Measurements from ENCODE around the gene LANCL3. TPM values are rescaled to one million over a fixed set of nuclear protein-coding genes. Genes with fewer than 3 reads are reported as not detected.

LANCL3 gene
- total and polyA plus RNA-seq, 7 donors: 1.6 to 7.5 (median 3.6) TPM

- Histone ChIP-seq H3K4me3 (no peak overlapping the region), H3K27me3 (no peaks in the 10 kb centered on the region), H3K36me3 (no peaks in the 10 kb centered on the region), H3K27ac (no peak overlapping the region), H3K4me1 (peaks cover 0 to 5% (median 2%) of the 10 kb centered on the region in 4 donors), H3K9me3 (no peaks in the 10 kb centered on the region)
- 11 to 73% methylated on average over 1 of the region's 1 CpG for WGBS, 2 donors
- DNase-seq: no peak
- TF ChIP-seq POLR2A (IDR thresholded peaks at IDR 0.05) (no peak), EP300 (IDR thresholded peaks at IDR 0.05) (no peak), POLR2AphosphoS5 (IDR thresholded peaks at IDR 0.05) (no peak), CTCF (IDR thresholded peaks at IDR 0.05) (no peak)
- intact Hi-C loops (cut with DNase I): no loop called here
These were observed 42.5 kb downstream of the LANCL3 start for GRCh38 chrX:37613933-37614332.

GRCh38 chrX:37627602-37628001 lies 56.1 kb downstream of the LANCL3 start:
- Histone ChIP-seq H3K27me3 (no peaks in the 10 kb centered on the region), H3K4me1 (no peaks in the 10 kb centered on the region), H3K4me3 (no peak overlapping the region), H3K27ac (no peak overlapping the region), H3K36me3 (no peaks in the 10 kb centered on the region), H3K9me3 (no peaks in the 10 kb centered on the region)
- WGBS, 2 donors: 27 to 74% methylated on average over 1 of the region's 1 CpG
- TF ChIP-seq POLR2A (IDR thresholded peaks at IDR 0.05) (no peak), POLR2AphosphoS5 (IDR thresholded peaks at IDR 0.05) (no peak), CTCF (IDR thresholded peaks at IDR 0.05) (no peak), EP300 (IDR thresholded peaks at IDR 0.05) (no peak)
- no peak for DNase-seq
- intact Hi-C loops (cut with DNase I): no loop called here

GRCh38 chrX:37638047-37638446 lies 66.6 kb downstream of the LANCL3 start:
- no peak for TF ChIP-seq CTCF (IDR thresholded peaks at IDR 0.05)
- TF ChIP-seq EP300 (IDR thresholded peaks at IDR 0.05): no peak
- TF ChIP-seq POLR2A (IDR thresholded peaks at IDR 0.05): no peak
- no peak for TF ChIP-seq POLR2AphosphoS5 (IDR thresholded peaks at IDR 0.05)
- H3K4me1 ChIP-seq: no peaks in the 10 kb centered on the region
- DNase-seq: no peak
- H3K9me3 ChIP-seq: no peaks in the 10 kb centered on the region
- H3K27me3 ChIP-seq: no peaks in the 10 kb centered on the region
- H3K4me3 ChIP-seq: no peak overlapping the region
- no peak overlapping the region for H3K27ac ChIP-seq
- intact Hi-C loops (cut with DNase I): no loop called here
- no peaks in the 10 kb centered on the region for H3K36me3 ChIP-seq

GRCh38 chrX:37640142-37640541 lies 68.7 kb downstream of the LANCL3 start:
- WGBS, 2 donors: 79 to 93% methylated on average over 5 of the region's 5 CpGs
- intact Hi-C loops (cut with DNase I): no loop called here

More at GRCh38 chrX:37640142-37640541, 68.7 kb downstream of the LANCL3 start:
- H3K27me3 ChIP-seq: no peaks in the 10 kb centered on the region
- no peak overlapping the region for H3K4me3 ChIP-seq
- TF ChIP-seq EP300 (IDR thresholded peaks at IDR 0.05) (no peak), POLR2AphosphoS5 (IDR thresholded peaks at IDR 0.05) (no peak), CTCF (IDR thresholded peaks at IDR 0.05) (no peak)
- H3K4me1 ChIP-seq: no peaks in the 10 kb centered on the region
- no peaks in the 10 kb centered on the region for H3K9me3 ChIP-seq
- no peak overlapping the region for H3K27ac ChIP-seq
- no peaks in the 10 kb centered on the region for H3K36me3 ChIP-seq
- no peak for DNase-seq
